ENCODE data around the gene MMEL1.

MMEL1 gene

GRCh38 chr1:2625311-2625710 lies 7.5 kb downstream of the MMEL1 start:
- DNase-seq, result no peak
- Histone ChIP-seq H3K27me3 (replicated peaks) (peaks cover 26% of the 10 kb centered on the region), H3K36me3 (replicated peaks) (no peaks in the 10 kb centered on the region), H3K27ac (no peak overlapping the region), H3K4me3 (ENCODE audit: low read depth, low read length) (no peak overlapping the region)
- in situ Hi-C loops (cut with HindIII; ENCODE audit: low pct_ligation_motif_present, low sequenced_read_pairs), result no loop called here
- TF ChIP-seq, protein P1, sequence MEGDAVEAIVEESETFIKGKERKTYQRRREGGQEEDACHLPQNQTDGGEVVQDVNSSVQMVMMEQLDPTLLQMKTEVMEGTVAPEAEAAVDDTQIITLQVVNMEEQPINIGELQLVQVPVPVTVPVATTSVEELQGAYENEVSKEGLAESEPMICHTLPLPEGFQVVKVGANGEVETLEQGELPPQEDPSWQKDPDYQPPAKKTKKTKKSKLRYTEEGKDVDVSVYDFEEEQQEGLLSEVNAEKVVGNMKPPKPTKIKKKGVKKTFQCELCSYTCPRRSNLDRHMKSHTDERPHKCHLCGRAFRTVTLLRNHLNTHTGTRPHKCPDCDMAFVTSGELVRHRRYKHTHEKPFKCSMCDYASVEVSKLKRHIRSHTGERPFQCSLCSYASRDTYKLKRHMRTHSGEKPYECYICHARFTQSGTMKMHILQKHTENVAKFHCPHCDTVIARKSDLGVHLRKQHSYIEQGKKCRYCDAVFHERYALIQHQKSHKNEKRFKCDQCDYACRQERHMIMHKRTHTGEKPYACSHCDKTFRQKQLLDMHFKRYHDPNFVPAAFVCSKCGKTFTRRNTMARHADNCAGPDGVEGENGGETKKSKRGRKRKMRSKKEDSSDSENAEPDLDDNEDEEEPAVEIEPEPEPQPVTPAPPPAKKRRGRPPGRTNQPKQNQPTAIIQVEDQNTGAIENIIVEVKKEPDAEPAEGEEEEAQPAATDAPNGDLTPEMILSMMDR (IDR thresholded peaks at IDR 0.05; ENCODE audit: low read depth, low read length, missing control alignments), result no peak

DNA sequence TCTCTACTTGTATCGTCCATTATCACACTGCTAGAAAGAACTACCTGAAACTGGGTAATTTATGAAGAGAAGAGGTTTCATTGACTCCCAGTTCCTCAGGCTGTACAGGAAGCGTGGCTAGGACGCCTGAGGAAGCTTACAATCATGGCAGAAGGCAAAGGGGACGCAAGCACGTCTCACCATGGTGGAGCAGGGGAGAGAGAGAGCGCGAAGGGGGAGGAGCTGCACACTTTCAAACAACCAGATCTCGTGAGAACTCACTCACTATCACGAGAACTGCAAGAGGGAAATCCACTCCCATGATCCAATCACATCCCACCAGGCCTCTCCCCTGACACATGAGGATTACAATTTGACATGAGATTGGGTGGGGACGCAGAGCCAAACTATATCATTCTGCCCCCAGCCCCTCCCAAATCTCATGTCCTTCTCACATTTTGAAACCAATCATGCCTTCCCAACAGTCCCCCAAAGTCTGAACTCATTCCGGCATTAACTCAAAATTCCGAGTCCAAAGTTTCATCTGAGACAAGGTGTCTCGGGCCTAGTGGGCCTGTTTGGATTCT lies 8.0 kb downstream of the MMEL1 start:
- peaks cover 25% of the 10 kb centered on the region for H3K27me3 ChIP-seq (replicated peaks)
- no peak overlapping the region for H3K27ac ChIP-seq
- in situ Hi-C loops (cut with HindIII; ENCODE audit: low pct_ligation_motif_present, low sequenced_read_pairs), result no loop called here

GRCh38 chr1:2623571-2624337 lies 9.1 kb downstream of the MMEL1 start:
- H3K27ac ChIP-seq, result no peak overlapping the region
- no peak overlapping the region for H3K4me3 ChIP-seq (ENCODE audit: low read depth, low read length)
- DNase-seq, result no peak
- in situ Hi-C loops (cut with HindIII; ENCODE audit: low pct_ligation_motif_present, low sequenced_read_pairs), result no loop called here
- H3K36me3 ChIP-seq (replicated peaks), result no peaks in the 10 kb centered on the region
- TF ChIP-seq, protein P1 (IDR thresholded peaks at IDR 0.05; ENCODE audit: low read depth, low read length, missing control alignments), result no peak
- peaks cover 16% of the 10 kb centered on the region for H3K27me3 ChIP-seq (replicated peaks)

More for the DNA sequence above, 8.0 kb downstream of the MMEL1 start:
- TF ChIP-seq, protein P1 (IDR thresholded peaks at IDR 0.05; ENCODE audit: low read depth, low read length, missing control alignments), result no peak
- no peak for DNase-seq
- Histone ChIP-seq H3K4me3 (ENCODE audit: low read depth, low read length) (no peak overlapping the region), H3K36me3 (replicated peaks) (no peaks in the 10 kb centered on the region)

DNA sequence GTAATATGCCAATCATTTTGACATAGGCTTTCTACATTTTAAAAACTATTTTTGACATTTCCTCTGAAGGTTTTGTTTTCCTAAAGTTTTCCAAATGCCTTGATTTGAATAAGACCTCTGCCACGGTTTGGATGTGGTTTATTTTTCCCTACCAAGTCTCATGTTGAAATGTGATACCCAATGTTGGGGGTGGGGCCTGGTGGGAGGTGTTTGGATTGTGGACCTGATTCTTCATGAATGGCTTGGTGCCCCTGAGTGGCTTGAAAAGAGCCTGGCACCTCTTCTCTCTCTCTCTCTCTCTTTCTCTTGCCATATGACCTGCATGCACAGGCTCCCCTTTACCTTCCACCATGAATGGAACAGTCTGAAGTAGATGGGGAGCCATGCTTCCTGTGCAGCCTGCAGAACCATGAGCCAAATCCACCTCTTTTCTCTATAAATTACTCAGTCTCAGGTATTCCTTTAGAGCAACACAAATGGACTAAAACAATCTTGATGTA lies 14.8 kb downstream of the MMEL1 start:
- Histone ChIP-seq H3K4me3 (ENCODE audit: low read depth, low read length) (no peak overlapping the region), H3K27ac (no peak overlapping the region), H3K36me3 (replicated peaks) (no peaks in the 10 kb centered on the region), H3K27me3 (replicated peaks) (no peaks in the 10 kb centered on the region)
- DNase-seq, result no peak
- TF ChIP-seq, protein P1 (IDR thresholded peaks at IDR 0.05; ENCODE audit: low read depth, low read length, missing control alignments), result no peak
- in situ Hi-C loops (cut with HindIII; ENCODE audit: low pct_ligation_motif_present, low sequenced_read_pairs), result no loop called here

DNA sequence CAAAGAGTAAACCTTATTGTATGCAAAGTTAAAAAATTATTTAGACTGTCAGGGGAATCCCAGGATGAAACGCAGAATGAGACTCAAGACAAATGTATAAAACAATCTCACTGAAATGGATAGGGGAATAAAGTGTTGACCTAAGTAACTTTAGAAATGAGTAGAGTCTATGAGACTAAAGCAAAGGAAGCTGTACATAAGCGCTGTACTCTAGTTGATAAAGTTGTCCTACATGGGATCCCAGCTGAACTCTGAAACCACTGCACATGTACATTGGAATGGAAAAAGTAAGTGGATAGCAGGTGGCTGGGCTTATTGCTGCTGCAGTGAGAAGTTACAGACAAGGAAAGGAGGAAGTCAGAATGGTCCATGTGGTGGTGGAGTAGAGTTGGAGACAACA lies 18.7 kb downstream of the MMEL1 start:
- TF ChIP-seq, protein P1 (IDR thresholded peaks at IDR 0.05; ENCODE audit: low read depth, low read length, missing control alignments), result no peak
- in situ Hi-C loops (cut with HindIII; ENCODE audit: low pct_ligation_motif_present, low sequenced_read_pairs), result no loop called here

More for the DNA sequence above, 18.7 kb downstream of the MMEL1 start:
- no peak overlapping the region for H3K4me3 ChIP-seq (ENCODE audit: low read depth, low read length)
- H3K27ac ChIP-seq, result no peak overlapping the region
- no peak for DNase-seq
- H3K36me3 ChIP-seq (replicated peaks), result no peaks in the 10 kb centered on the region
- H3K27me3 ChIP-seq (replicated peaks), result no peaks in the 10 kb centered on the region

Measured in brain microvascular endothelial cell (primary cell).